NCI-H2227 (cell line): ENCODE measurements around the gene GALNT8.
"Not testable (repeated sequence)": the region's sequence is repeated elsewhere in the genome, so short reads cannot be mapped to it uniquely, and the experiment has no call there.

Experiments
- DNase-seq: peaks from one replicate; lab custom pipeline; 2025; ENCODE audit not compliant: unreplicated experiment; lab: John Stamatoyannopoulos, UW

GALNT8 gene, protein sequence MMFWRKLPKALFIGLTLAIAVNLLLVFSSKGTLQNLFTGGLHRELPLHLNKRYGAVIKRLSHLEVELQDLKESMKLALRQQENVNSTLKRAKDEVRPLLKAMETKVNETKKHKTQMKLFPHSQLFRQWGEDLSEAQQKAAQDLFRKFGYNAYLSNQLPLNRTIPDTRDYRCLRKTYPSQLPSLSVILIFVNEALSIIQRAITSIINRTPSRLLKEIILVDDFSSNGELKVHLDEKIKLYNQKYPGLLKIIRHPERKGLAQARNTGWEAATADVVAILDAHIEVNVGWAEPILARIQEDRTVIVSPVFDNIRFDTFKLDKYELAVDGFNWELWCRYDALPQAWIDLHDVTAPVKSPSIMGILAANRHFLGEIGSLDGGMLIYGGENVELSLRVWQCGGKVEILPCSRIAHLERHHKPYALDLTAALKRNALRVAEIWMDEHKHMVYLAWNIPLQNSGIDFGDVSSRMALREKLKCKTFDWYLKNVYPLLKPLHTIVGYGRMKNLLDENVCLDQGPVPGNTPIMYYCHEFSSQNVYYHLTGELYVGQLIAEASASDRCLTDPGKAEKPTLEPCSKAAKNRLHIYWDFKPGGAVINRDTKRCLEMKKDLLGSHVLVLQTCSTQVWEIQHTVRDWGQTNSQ

DNA sequence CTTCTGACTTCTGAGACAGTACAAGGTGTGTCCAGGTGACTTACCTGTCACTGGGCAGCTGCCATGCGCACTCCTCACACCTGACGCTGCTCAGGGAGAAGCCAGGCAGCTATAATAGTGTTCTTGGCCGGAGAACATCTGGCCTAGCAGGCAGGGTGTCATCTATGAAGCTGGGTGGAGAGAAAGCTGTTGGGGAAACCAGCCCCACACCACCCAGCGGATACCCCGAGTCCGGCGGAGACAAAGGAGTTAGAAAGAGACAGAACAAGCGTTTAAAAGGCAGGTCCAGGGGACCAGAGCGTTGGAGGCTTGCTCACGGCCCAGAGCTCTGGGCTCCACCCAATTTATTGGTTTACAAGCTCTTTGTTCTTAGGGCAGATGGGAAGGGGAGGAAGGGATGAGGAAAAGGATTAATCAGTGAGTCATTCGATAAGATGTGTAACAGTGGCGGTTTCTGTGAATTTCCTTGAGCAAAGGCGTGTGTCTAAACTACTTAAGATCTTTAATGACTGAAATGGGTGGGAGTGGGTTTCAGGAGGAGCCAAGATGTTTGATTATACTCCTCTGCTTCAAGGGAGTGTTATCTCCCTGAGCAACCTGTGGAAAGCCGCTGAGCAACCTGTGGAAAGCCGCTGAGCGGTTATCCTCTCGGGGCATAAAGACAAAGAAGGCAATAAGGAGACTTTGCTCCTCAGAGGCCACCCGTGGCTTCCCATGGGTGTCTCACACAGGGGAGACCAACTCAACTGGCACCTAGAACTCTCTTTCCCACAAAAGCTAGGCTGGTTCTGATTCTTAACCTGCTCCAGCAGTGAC, at the start of gene GALNT8:
Gene GALNT8, plus strand, starts transcription at position 580 of the 816 bp plus-strand sequence. CDS start 278 bp downstream, outside the sequence.
- DNase-seq: no peak

DNA sequence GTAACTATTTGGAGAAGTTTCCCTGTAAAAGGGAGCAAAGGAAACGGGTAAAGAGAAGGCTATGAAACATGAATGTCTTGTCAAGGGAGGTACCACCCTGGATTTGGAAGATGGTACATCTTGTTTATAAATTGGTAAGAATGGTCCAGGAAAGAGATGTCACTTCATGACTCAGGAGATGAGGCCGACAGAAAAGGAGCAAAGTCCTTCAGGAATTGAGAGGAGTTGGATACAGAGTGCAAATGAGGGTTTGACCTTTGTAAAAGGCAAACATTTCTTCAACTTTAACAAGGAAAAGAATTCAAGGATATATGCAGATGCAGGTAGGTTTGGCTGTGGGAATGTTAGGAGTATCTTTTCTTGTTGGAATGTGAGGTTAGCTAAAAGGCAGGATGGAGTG, 40.5 kb upstream of the GALNT8 start:
- no peak for DNase-seq

DNA sequence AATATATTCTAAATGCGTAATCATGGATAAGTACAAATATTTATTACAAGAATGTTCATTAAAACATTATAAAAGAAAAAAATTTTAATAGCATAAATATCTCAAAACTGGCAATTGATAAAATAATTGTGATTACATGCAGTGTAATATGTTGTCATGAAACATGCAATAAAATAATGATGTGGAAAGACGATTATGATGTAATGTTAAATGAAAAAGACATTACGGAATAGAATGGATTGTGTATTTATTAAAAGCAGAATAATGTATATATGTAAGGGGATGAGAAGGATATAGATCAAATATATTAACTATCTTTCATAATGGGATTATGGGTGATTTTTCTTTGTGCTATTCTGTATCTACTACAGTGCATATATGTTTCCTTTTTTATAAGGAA, 38.5 kb upstream of the GALNT8 start:
- DNase-seq: no peak

DNA sequence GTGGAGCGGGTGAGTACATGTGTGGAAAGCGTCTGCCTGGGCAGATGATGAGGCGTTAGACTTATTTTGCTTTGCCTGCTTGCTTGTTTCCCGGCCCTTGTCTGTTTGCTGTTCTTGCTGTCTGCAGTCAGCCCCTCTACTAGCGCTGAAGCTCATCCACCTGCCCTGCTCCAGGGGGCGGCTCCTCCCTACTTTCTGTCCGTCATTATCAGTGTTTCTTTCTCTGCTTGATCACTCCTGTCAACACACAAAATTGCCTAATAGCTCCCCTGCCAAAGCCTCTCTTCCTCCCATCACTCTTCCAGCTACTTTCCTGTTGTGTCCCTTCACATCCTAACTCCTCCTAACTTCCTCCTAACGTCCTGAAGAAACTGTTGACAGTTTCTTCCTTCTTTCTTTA, 34.9 kb upstream of the GALNT8 start:
- DNase-seq: no peak

DNA sequence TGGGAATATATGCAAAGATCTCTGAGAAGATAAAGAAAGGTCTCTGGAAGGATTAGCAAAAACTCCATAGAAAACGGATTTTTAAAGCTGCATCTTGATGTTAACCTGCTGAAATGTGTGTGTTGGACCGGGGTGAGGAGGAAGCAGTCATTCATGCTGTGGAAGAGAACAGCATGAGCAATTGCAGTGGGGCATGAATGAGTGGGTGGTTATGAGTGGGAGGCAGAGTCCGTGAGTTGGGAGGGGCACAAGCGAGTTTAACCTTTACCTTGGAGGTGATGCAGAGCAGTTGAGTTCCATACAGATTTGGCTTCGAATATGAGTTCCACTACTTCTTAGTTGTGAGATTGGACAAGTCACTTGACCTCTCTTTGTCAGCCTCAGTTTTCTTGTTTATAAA, 29.4 kb upstream of the GALNT8 start:
- no peak for DNase-seq

DNA sequence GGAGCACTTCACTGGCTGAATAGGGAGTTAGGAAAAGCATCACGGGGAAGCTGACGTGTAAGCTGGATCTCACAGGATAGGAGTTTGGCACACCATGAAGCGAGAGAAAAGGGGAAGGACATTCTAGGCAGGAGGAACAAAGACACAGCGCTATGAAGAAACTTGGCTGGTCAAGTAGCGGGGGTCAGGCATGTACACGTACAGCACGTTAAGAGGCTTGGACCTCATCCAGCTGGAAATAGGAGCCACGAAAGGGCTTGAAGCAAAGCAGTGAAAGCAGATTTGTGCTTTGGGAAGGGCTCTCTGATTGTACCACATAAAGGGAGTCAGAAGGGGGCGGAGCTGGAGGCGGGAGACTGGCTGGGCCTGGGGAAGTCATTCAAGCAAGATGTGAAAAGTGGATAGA, 19.6 kb upstream of the GALNT8 start:
- DNase-seq: no peak

DNA sequence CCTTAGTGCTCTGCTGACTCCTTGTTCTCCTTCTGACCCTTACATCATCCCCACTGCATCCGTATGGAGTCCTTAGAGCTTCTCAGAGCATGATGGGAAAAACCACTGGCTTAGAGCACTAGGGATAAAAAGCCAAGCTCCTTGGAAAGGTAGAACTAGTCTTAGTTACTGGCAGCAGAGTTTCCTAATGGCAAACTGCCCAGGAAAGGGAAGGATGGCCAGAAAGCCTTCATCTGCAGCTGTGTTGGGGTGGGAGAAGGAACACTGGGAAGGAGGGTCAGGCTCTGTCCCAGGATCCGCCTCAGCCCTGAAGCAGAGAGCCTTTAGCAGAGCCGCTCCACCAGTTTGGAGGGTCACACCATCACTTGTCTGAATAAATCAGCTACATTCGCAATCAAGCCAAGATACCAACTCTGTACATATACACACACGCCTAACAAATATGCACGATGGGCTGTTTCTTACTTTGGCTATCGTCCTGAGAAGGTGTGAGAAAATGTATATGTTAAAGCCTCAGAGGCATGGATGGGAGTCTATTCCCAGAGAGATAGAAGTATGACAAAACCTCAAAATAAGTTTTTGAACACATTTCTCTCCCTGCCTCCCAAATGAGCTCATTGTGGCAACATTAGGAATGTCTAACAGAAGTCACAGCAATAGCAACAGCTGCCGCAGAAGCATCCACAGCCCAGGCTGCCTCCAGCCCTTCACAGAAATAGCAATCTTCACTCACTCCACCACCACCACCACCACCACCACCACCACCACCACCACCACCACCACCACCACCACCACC, 18.6 kb upstream of the GALNT8 start:
- DNase-seq: no peak

DNA sequence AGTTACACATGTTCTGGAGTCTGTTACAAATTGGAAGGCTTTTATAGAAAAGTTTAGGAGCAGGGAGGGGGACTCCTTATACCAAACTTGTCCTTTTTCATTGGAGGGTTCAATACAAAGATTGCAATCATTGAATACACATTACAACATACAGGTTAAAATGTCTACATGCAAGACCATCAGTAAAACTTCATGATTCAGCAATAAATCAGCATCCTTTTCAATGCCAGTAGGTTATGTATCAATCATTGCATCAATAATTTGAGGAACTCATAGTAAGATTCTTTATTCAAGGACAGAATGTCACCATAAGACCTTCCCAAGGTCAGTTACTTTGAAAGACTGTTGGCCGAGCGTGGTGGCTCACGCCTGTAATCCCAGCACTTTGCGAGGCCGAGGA, 16.5 kb upstream of the GALNT8 start:
- DNase-seq: no peak

DNA sequence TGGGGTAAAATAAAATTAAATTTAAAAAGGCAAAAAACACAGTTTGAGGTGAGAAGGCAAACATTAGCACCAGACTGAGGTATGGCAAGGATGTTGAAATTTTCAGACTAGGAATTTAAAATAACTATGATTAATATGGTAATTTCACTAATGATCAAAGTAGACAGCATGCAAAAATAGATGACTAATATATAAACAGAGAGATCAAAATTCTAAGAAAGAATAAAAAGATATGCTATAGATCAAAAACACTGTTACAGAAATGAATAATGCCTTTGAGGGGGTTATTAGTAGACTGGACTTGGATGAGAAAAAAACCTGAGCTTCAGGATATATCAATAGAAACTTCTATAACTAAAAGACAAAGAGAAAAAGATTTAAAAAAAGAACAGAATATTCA, 14.4 kb upstream of the GALNT8 start:
- no peak for DNase-seq

DNA sequence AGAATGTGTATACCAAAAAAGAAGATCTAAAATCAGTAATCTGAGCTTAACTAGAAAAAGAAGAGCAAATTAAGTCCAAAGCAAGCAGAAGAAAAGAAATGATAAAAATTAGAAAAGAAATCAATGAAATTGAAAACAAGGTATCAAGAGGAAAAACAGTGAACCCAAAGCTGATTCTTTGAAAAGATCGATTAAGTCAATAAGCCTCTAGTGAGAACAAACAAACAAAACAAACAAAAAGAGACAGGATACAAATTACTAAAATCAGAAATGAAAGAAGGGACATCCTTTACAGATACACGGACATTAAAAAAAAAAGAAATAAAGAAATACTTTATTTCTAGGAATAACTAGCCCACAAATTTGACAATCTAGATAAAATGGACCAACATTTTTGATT, 12.9 kb upstream of the GALNT8 start:
- no peak for DNase-seq

DNA sequence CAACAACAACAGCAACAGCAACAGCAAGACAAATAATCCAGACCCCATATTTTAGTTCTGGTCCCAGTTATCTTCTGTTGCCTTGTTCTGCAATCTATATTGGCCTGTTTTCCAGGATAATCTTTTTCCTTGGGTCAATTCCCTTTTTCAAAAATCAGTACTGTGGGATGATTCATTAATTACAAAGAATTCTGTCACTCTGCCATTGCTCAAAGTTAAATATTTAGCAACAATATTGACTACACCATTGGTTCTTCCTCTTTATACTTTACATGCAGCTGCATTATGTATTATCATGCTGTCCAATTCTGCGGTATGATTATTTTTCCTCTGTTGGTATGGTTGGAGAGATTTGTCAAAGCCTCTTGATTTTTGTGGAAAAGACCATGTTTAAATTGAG, 10.1 kb upstream of the GALNT8 start:
- DNase-seq: no peak

DNA sequence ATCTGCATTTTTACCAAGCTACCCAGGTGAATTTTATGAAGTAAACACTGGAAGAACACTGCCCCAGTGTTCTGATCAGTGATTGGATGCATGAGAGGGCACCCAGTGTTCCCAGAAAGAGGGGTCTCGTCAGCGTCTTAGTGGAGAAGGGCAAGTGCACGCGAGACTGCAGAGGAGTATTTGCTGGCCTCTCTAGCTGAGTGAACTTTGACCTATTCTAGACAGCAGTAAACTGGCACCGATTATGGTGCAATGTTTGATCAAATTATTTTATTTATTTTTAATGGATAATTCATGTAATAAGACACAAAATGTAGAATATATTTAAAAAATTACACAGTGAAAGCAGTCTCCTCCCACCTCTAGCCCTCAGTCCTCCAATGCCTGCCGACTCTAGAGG, 5.3 kb upstream of the GALNT8 start:
- no peak for DNase-seq

DNA sequence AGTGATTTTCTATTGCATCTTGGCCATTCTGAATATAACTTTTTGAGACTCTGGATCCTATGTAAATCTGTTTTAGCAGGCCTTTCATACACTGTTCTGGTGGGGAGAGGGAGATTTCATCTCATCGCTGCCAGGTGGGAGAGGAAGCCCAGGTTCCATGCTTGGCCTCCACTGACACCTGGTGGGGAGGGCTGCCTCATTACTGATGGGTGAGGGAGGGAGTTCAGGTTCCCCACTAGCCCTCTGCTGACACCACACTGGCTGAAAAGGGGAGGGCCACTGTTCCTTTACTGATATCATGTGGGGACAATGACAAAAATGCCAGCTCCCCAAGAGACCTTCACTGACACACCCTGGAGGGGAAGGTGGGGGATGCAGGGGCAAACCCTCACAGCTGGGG, 2.4 kb upstream of the GALNT8 start:
- DNase-seq: no peak

DNA sequence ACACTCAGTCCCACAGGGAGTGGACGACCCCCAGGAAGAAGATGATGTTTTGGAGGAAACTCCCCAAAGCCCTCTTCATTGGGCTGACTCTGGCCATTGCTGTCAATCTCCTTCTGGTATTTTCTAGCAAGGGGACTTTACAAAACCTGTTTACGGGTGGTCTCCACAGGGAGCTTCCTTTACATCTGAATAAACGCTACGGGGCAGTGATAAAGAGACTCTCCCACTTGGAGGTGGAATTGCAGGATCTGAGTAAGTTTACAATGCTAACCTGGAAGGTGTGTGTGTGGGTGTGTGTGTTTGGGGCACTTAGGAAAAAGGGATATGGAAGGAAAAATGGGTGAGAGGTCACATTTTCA, 416 bp downstream of the GALNT8 start:
- DNase-seq: no peak

DNA sequence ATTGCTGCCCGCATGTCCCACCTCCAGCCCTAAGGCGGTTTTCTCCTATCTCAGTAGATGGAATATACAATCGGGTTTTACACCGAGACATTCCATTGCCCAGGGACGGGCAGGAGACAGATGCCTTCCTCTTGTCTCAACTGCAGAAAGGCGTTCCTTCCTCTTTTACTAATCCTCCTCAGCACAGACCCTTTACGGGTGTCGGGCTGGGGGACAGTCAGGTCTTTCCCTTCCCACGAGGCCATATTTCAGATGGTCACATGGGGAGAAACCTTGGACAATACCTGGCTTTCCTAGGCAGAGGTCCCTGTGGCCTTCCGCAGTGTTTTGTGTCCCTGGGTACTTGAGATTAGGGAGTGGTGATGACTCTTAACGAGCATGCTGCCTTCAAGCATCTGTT, 1.4 kb downstream of the GALNT8 start:
- DNase-seq: not testable (repeated sequence)

DNA sequence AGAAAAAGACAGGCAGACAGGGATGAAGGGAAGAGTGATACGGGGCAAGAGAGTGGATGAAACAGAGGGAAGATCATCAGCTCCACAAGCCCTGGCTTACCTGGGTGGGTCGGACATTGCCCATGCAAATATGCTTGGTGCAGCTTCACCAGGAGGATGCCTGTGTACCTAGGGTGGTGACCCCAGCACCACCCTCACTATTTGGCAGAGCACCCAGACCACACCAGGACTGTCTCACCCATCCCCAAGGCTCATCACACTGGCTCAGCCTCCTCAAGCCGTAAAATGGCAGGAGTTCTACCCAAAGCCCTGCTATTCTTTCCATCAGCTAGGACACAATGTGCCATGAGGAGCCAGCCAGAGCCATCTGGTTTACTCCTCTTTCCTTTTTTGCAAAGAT, 3.0 kb downstream of the GALNT8 start:
- DNase-seq: no peak

DNA sequence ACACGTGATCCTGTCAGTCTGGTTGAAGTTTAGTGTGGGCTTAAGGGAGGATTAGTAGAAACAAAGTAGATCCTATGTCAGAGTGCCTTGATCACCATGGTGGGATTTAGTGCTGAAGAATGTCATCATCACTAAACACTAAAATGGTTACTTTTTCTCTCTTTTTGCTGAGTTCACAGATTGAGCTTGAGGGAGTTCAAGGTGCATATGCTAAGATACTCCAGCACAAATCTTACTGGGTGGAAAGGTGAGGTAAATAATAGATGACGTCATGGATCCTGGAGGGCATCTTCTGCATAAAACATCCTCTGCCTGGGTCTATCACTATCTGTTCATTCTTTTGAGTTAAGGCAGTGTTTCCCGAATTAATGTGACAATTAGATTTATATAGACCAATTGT, 4.9 kb downstream of the GALNT8 start:
- no peak for DNase-seq

DNA sequence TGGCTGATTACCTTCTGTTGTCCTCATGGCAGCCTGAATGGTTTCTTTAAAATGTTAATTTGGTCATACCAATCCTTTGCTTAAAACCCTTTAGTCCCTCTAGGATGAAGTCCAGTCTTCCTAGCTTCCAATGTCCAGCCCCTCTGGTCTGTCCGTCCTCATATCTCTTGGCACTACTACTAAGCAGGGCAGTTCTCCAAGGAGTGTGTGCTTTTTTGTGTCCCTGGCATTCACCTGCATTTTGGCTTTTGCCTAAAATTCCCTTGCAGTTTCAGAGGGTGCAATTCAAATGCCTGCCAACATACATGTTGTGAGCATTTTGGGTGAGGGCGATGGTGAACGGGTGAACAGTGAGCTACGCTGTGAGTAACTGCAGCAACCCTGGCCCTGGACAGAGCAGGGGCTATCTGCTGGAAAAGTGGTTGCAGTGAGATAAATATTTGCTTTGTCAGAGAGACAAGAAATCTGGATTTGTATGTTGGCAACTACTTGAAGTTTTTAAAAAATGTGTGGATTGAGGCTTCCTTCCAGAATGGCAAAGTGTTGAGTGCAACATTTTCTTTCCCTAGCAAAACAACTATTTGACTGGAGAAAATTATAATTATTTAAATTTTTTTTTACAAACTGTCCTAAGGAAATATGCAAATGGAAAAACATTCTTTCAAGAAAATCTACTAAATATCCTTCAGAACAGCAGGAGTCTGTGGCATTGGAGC, 14.6 kb downstream of the GALNT8 start:
- no peak for DNase-seq

DNA sequence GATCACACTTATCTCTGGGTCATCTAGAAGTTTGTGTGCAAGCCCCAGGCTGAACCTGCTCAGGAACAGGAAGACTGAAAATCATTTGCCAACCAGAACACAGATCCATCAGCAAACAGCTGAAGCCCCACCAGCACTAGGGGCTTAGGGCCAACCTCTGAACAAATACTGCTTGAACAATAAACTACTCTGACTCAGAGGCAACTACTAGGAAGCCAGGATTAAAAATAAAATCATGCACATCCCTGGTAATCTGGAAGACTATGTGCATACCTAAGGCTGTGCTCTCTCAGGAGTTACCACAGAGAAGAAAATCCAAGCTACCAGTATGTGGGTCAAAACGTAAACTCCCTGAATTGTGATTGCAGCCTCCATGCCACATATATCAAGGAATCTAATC, 15.9 kb downstream of the GALNT8 start:
- no peak for DNase-seq

DNA sequence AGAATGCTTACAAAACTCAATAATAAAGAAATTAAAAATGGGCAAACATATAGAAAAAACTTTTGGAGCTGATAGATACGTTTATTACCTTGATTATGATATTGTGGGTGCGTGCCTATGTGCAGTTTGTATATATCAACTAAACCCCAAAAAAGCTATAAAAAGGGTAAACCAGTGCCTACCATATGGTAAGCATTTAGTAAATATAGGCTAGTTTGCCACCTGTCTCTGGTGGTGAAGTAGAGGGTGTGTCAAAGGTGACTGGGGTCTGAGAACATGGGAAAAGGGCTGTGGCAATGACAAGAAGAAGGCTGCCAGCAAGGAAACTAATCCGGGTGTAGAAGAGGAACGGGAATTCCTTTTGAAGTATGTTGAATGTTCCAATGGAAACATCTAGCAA, 18.3 kb downstream of the GALNT8 start:
- no peak for DNase-seq
